GM10248 (cell line): ENCODE results near the gene KDM5B.

Experiments used
- CTCF ChIA-PET: fragments of 300-600 bp; sonication (Branson Sonifier 250); formaldehyde crosslinking; extraction: SDS; loops from one replicate; lab custom pipeline; 2021; ENCODE audit warnings: antibody characterized with exemption; lab: Yijun Ruan, JAX
- POLR2A ChIA-PET: fragments of 350-650 bp; sonication (Branson Sonifier 250); formaldehyde crosslinking; extraction: SDS; loops from one replicate; lab custom pipeline; 2020; ENCODE audit warnings: antibody characterized with exemption; lab: Yijun Ruan, JAX
- DNase-seq: peaks from one replicate; pipeline ENCODE4 v3.0.0; 2012; ENCODE audit errors: extremely low spot score
- TF ChIP-seq, protein P1 (sequence below): IDR thresholded peaks from 2 replicates; pipeline ENCODE4 v1.5.1; 2012; ENCODE audit warnings: mild to moderate bottlenecking, low read depth; ENCODE audit errors: extremely low read depth, missing control alignments, control extremely low read depth

Gene KDM5B

GRCh38 chr1:202786804-202787203, 21.4 kb downstream of the KDM5B start:
- DNase-seq: no peak
- POLR2A ChIA-PET: no interaction called here
- TF ChIP-seq, protein P1, sequence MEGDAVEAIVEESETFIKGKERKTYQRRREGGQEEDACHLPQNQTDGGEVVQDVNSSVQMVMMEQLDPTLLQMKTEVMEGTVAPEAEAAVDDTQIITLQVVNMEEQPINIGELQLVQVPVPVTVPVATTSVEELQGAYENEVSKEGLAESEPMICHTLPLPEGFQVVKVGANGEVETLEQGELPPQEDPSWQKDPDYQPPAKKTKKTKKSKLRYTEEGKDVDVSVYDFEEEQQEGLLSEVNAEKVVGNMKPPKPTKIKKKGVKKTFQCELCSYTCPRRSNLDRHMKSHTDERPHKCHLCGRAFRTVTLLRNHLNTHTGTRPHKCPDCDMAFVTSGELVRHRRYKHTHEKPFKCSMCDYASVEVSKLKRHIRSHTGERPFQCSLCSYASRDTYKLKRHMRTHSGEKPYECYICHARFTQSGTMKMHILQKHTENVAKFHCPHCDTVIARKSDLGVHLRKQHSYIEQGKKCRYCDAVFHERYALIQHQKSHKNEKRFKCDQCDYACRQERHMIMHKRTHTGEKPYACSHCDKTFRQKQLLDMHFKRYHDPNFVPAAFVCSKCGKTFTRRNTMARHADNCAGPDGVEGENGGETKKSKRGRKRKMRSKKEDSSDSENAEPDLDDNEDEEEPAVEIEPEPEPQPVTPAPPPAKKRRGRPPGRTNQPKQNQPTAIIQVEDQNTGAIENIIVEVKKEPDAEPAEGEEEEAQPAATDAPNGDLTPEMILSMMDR: no peak
- CTCF ChIA-PET: interaction anchor here (2.0 to 2.2 kb wide), 2 partner anchors 9 to 19 kb away, joined by 6 to 7 read pairs; no protein-coding TSS in a partner anchor

DNA sequence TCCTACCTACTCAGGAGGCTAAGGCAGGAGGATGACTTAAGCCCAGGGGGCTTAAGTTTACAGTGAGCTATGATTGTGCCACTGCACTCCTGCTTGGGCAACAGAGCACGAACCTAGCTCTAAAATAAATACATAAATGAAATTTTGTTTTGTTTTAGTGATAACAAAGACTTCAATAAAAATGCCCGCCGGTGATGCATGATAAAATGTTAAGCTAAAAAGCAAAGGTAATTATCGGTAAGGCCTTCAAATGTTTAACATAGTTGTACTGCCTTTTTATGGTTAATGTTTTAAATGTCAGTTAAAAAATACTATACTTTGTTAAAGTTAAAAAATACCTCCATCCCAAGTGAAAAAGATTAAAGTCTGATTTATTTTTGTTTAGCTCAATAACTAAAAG, 27.0 kb downstream of the KDM5B start:
- ChIA-PET CTCF (interaction anchor here (1.3 to 3.3 kb wide), 6 partner anchors 9 to 73 kb away, joined by 3 to 16 read pairs (median 6); no protein-coding TSS in a partner anchor), POLR2A (no interaction called here)
- TF ChIP-seq, protein P1: no peak
- no peak for DNase-seq

DNA sequence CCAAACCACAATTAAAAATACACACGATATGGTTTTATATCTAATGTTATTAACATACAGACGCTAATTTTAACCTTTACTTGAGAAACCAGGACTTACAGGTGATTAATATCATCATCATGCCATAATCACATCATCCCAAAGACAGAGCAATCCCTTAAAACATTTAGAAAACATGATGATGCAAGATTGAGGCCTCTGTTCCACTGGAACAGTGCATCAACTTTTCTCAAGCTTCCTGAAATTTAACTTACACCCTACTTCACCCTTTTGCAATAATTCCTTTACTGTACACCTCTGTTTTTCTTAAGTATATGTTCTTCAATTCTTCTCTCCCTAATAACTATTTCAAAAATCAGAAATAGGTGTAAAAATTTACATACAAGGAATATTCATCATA, 38.1 kb downstream of the KDM5B start:
- TF ChIP-seq, protein P1: no peak
- ChIA-PET POLR2A (no interaction called here), CTCF (interaction anchor here (0.8 kb wide), 2 partner anchors 18 to 20 kb away, joined by 3 read pairs; no protein-coding TSS in a partner anchor)
- DNase-seq: no peak

DNA sequence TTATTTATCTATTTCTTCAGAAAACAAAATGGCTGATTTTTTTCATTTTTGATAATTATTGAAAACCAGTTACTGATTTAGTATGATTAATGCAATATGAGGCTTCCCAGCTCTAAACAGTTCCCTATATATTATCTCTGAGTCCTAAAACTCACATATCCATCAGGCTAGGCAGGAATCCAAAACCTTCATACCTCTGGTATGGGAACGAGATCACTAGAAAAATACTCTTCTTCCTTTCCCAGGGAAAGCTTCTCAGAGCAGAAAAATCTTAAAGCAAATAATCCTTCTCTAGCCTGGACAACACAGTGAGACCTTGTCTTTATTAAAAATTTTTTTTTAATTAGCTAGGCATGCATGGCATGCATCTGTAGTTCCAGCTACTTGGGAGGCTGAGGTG, 42.5 kb downstream of the KDM5B start:
- no peak for DNase-seq
- ChIA-PET CTCF (interaction anchor here (0.9 kb wide), 1 partner anchor 9 kb away, joined by 3 read pairs; no protein-coding TSS in a partner anchor), POLR2A (no interaction called here)
- TF ChIP-seq, protein P1: no peak

DNA sequence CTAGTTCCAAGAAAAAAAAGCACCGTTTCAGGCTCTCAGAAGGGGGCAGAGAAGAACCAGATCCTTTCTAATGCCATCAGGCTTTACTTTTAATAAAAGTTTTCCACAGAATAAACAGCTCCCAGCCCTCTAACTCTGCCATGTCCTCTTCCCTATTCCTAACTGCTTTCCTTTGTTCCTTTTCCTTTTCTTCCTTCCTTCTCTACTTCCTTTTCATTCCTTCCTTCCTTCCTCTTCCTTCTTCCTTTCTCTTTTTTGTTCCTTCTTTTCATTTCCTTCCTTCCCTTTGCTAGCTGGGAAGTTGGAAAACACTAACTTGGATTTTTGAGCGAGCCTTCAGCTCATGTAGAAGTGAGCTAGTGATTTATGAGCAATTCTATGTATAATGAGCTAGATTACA, 46.2 kb downstream of the KDM5B start:
- ChIA-PET POLR2A (no interaction called here), CTCF (interaction anchor here (1.1 kb wide), 2 partner anchors 9 to 13 kb away, joined by 3 to 4 read pairs; no protein-coding TSS in a partner anchor)
- TF ChIP-seq, protein P1: no peak
- DNase-seq: no peak

- TF ChIP-seq, protein P1: no peak
Observed at GRCh38 chr1:202760589-202760988, 47.6 kb downstream of the KDM5B start.

More at GRCh38 chr1:202760589-202760988, 47.6 kb downstream of the KDM5B start:
- ChIA-PET CTCF (interaction anchor here (1.4 to 1.7 kb wide), 2 partner anchors 10 to 41 kb away, joined by 4 to 5 read pairs; no protein-coding TSS in a partner anchor), POLR2A (no interaction called here)
- no peak for DNase-seq
